B cell (primary cell): ENCODE results near the gene ANKRD33.

Experiments
- CTCF ChIP-seq: fragments of 200-600 bp; IDR thresholded peaks from one replicate; pipeline ENCODE4 v1.8.0; 2022; ENCODE audit warnings: antibody characterized with exemption, mild to moderate bottlenecking
- EZH2 ChIP-seq: IDR thresholded peaks from 2 replicates; pipeline ENCODE4 v1.6.1; 2012; ENCODE audit warnings: borderline replicate concordance, low read depth, mild to moderate bottlenecking, moderate library complexity, low read length; ENCODE audit not compliant: insufficient read depth, poor library complexity, severe bottlenecking

- TF ChIP-seq EZH2 (no peak), CTCF (no peak)
Measured at GRCh38 chr12:51922762-51923505, 35.0 kb downstream of the ANKRD33 start.
